K562 (cell line): ENCODE data around the gene THAP4. TPM values are rescaled to one million over a fixed set of nuclear protein-coding genes. Genes with fewer than 3 reads are reported as not detected.

Source experiments
- BHLHE40 ChIP-seq: IDR thresholded peaks from 2 replicates; pipeline ENCODE4 v1.6.1; 2011; ENCODE audit warnings: low read length, improper control_type of control experiment
- EGR1 ChIP-seq: fragments of 450-650 bp; conservative IDR thresholded peaks from 2 replicates; pipeline ENCODE4 v1.6.1; 2017; ENCODE audit warnings: mild to moderate bottlenecking
- FOXJ2 ChIP-seq: fragments of 200-800 bp; sonication (Bioruptor generic); IDR thresholded peaks from 2 replicates; pipeline ENCODE4 v1.6.1; 2016; ENCODE audit warnings: missing genetic modification characterization, missing compliant biosample characterization
- GABPA ChIP-seq: fragments of 200-800 bp; sonication (Bioruptor generic); conservative IDR thresholded peaks from 2 replicates; pipeline ENCODE4 v1.6.1; 2016; ENCODE audit warnings: low read depth, missing genetic modification characterization, missing compliant biosample characterization
- SMAD1 ChIP-seq: fragments of 150-350 bp; IDR thresholded peaks from 2 replicates; pipeline ENCODE4 v1.6.1; 2014; ENCODE audit warnings: low read length, low read depth; ENCODE audit not compliant: partially characterized antibody
- SMAD2 ChIP-seq: fragments of 150-350 bp; IDR thresholded peaks from 2 replicates; pipeline ENCODE4 v1.6.1; 2014; ENCODE audit warnings: low read depth, mild to moderate bottlenecking, low read length
- ZNF699 ChIP-seq: fragments of 250-450 bp; sonication (Bioruptor Pico); IDR thresholded peaks from 2 replicates; pipeline ENCODE4 v1.8.0; 2021; ENCODE audit warnings: mild to moderate bottlenecking, moderate library complexity; ENCODE audit not compliant: insufficient replicate concordance
- polyA plus RNA-seq, 8 experiments: library from polyadenylated mRNA; depleted of rRNA in 4 of 8; stranded (reverse) in 5 of 8; unstranded in 3 of 8; fragments of >200 nt; fragmentation: Nextera tagmentation in 2 of 8; fragmentation: Illumina TruSeq in 1 of 8; extraction: Ambion mirVana in 2 of 8; extraction: Trizol in 1 of 8; gene quantifications; 2 replicates each; pipeline versions ENCODE4 v1.2.1 to v1.2.3, GENCODE V29; 2011 to 2014; ENCODE audit warnings: inconsistent platforms in 1 of 8, missing spikeins in 1 of 8
- total RNA-seq, 7 experiments: library from RNA; depleted of rRNA in 6 of 7; stranded (reverse); fragments of >200 nt in 6 of 7; fragmentation: Illumina TruSeq in 2 of 7; extraction: Trizol in 2 of 7; gene quantifications; 2 replicates each; pipeline versions ENCODE4 v1.2.1 to v1.2.3, GENCODE V29; 2011 to 2021; ENCODE audit warnings: low replicate concordance in 1 of 7
- TF ChIP-seq, protein P1 (sequence below), 2 experiments: IDR thresholded peaks; 2 replicates each; pipeline ENCODE4 v1.6.1; 2011; ENCODE audit warnings: borderline replicate concordance in 1 of 2, control low read depth in 1 of 2, low read depth in 1 of 2, low read length in 1 of 2, mild to moderate bottlenecking in 1 of 2, mixed read lengths in 1 of 2, moderate library complexity in 1 of 2; ENCODE audit not compliant: insufficient read depth in 1 of 2, insufficient read length in 1 of 2, poor library complexity in 1 of 2, severe bottlenecking in 1 of 2; ENCODE audit errors: extremely low read depth in 1 of 2
- TF ChIP-seq, protein P2 (sequence below): sonication (generic); formaldehyde crosslinking; IDR thresholded peaks from 2 replicates; pipeline ENCODE4 v1.8.0; 2022; ENCODE audit warnings: mild to moderate bottlenecking, missing genetic modification reagents
- TF ChIP-seq, protein P3 (sequence below): sonication (generic); formaldehyde crosslinking; IDR thresholded peaks from 2 replicates; pipeline ENCODE4 v1.8.1; 2023; ENCODE audit warnings: mild to moderate bottlenecking, missing genetic modification reagents
- TF ChIP-seq, protein P4 (sequence below), 3 experiments: fragments of 200-800 bp in 1 of 3; fragments of 250-450 bp in 1 of 3; fragments of 450-650 bp in 1 of 3; sonication (Bioruptor Pico) in 1 of 3; sonication (Bioruptor generic) in 1 of 3; formaldehyde crosslinking in 1 of 3; IDR thresholded peaks; 2 replicates each; pipeline versions ENCODE4 v1.6.1 to v1.8.0; 2016 to 2022; ENCODE audit warnings: mild to moderate bottlenecking in 2 of 3, missing genetic modification characterization in 2 of 3, missing compliant biosample characterization in 1 of 3, moderate library complexity in 1 of 3

The THAP4 gene
- total and polyA plus RNA-seq, 9 of the 15 experiments (the other 6 are each of a cell fraction or from before 2014, with no cell fraction given): 8.6 to 60.9 (median 43.9) TPM

DNA sequence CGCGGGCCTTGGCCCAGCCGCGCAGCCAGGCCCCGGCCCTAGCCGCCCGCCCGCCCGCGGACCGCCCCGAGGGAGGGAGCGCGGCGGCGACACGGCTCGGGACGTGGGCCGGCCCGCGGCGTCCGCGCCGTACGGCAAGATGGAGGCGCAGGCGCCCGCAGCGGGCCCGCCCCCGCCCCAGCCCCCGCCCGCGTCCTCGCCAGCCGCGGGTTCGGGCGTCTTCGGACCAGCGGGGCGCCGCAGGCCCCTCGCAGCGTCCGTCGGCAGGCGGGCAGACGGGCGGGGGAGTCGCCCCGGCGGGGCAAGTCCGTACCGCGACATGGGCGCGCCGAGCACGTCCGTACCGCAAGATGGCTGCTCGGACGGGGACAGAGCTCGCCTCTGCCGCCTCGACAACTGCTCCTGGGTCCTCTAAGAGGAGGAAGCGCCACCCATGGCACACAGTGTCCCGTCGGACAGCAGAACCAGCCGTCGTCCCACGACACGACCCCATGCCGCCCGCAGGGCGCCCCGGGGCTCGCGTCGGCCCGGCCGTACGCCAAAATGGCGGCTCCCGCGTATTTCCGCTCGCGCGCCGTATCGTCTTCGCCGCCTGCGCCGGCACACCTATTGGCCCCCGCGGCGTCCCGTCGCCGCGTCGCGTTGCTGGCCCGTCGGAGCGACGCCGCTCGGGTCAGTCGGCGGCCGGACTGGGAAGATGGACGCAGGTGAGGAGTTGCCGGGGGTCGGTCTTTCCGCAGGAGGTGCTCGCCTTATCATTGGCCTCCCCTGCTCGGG lies at the start of gene THAP4, which contains the start of gene ATG4B (continued):
- TF ChIP-seq BHLHE40: peak; percentile 59; the same call in 1 of the 2 replicates
- TF ChIP-seq SMAD1: no peak
- TF ChIP-seq, protein P1, sequence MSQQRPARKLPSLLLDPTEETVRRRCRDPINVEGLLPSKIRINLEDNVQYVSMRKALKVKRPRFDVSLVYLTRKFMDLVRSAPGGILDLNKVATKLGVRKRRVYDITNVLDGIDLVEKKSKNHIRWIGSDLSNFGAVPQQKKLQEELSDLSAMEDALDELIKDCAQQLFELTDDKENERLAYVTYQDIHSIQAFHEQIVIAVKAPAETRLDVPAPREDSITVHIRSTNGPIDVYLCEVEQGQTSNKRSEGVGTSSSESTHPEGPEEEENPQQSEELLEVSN (IDR thresholded peaks at IDR 0.05; ENCODE audit: borderline replicate concordance in 1 of 2, extremely low read depth in 1 of 2, insufficient read depth in 1 of 2, insufficient read length in 1 of 2, low read depth in 1 of 2, low read length in 1 of 2, poor library complexity in 1 of 2, severe bottlenecking in 1 of 2): peak in 1 of 2 experiments; percentile 13
- TF ChIP-seq EGR1: peak; percentile 38
- no peak for TF ChIP-seq SMAD2
- TF ChIP-seq FOXJ2 (tag): peak; percentile 58; the same call in 1 of the 2 replicates
- TF ChIP-seq, protein P2, sequence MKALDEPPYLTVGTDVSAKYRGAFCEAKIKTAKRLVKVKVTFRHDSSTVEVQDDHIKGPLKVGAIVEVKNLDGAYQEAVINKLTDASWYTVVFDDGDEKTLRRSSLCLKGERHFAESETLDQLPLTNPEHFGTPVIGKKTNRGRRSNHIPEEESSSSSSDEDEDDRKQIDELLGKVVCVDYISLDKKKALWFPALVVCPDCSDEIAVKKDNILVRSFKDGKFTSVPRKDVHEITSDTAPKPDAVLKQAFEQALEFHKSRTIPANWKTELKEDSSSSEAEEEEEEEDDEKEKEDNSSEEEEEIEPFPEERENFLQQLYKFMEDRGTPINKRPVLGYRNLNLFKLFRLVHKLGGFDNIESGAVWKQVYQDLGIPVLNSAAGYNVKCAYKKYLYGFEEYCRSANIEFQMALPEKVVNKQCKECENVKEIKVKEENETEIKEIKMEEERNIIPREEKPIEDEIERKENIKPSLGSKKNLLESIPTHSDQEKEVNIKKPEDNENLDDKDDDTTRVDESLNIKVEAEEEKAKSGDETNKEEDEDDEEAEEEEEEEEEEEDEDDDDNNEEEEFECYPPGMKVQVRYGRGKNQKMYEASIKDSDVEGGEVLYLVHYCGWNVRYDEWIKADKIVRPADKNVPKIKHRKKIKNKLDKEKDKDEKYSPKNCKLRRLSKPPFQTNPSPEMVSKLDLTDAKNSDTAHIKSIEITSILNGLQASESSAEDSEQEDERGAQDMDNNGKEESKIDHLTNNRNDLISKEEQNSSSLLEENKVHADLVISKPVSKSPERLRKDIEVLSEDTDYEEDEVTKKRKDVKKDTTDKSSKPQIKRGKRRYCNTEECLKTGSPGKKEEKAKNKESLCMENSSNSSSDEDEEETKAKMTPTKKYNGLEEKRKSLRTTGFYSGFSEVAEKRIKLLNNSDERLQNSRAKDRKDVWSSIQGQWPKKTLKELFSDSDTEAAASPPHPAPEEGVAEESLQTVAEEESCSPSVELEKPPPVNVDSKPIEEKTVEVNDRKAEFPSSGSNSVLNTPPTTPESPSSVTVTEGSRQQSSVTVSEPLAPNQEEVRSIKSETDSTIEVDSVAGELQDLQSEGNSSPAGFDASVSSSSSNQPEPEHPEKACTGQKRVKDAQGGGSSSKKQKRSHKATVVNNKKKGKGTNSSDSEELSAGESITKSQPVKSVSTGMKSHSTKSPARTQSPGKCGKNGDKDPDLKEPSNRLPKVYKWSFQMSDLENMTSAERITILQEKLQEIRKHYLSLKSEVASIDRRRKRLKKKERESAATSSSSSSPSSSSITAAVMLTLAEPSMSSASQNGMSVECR: 0 out of 2 replicates have a peak, but pooled peaks have one; percentile 59
- TF ChIP-seq, protein P3, sequence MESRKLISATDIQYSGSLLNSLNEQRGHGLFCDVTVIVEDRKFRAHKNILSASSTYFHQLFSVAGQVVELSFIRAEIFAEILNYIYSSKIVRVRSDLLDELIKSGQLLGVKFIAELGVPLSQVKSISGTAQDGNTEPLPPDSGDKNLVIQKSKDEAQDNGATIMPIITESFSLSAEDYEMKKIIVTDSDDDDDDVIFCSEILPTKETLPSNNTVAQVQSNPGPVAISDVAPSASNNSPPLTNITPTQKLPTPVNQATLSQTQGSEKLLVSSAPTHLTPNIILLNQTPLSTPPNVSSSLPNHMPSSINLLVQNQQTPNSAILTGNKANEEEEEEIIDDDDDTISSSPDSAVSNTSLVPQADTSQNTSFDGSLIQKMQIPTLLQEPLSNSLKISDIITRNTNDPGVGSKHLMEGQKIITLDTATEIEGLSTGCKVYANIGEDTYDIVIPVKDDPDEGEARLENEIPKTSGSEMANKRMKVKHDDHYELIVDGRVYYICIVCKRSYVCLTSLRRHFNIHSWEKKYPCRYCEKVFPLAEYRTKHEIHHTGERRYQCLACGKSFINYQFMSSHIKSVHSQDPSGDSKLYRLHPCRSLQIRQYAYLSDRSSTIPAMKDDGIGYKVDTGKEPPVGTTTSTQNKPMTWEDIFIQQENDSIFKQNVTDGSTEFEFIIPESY (CRISPR knock-in tag): no peak
- TF ChIP-seq, protein P4, sequence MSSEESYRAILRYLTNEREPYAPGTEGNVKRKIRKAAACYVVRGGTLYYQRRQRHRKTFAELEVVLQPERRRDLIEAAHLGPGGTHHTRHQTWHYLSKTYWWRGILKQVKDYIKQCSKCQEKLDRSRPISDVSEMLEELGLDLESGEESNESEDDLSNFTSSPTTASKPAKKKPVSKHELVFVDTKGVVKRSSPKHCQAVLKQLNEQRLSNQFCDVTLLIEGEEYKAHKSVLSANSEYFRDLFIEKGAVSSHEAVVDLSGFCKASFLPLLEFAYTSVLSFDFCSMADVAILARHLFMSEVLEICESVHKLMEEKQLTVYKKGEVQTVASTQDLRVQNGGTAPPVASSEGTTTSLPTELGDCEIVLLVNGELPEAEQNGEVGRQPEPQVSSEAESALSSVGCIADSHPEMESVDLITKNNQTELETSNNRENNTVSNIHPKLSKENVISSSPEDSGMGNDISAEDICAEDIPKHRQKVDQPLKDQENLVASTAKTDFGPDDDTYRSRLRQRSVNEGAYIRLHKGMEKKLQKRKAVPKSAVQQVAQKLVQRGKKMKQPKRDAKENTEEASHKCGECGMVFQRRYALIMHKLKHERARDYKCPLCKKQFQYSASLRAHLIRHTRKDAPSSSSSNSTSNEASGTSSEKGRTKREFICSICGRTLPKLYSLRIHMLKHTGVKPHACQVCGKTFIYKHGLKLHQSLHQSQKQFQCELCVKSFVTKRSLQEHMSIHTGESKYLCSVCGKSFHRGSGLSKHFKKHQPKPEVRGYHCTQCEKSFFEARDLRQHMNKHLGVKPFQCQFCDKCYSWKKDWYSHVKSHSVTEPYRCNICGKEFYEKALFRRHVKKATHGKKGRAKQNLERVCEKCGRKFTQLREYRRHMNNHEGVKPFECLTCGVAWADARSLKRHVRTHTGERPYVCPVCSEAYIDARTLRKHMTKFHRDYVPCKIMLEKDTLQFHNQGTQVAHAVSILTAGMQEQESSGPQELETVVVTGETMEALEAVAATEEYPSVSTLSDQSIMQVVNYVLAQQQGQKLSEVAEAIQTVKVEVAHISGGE (CRISPR knock-in tag; IDR thresholded peaks at IDR 0.05): peak in 1 of 3 experiments; percentile 80; a peak in 1 of 6 replicates
- peak; percentile 92 for TF ChIP-seq GABPA (tag)
- no peak for TF ChIP-seq ZNF699 (CRISPR knock-in tag)
